ENCODE measurements around the gene COBLL1.

DNA sequence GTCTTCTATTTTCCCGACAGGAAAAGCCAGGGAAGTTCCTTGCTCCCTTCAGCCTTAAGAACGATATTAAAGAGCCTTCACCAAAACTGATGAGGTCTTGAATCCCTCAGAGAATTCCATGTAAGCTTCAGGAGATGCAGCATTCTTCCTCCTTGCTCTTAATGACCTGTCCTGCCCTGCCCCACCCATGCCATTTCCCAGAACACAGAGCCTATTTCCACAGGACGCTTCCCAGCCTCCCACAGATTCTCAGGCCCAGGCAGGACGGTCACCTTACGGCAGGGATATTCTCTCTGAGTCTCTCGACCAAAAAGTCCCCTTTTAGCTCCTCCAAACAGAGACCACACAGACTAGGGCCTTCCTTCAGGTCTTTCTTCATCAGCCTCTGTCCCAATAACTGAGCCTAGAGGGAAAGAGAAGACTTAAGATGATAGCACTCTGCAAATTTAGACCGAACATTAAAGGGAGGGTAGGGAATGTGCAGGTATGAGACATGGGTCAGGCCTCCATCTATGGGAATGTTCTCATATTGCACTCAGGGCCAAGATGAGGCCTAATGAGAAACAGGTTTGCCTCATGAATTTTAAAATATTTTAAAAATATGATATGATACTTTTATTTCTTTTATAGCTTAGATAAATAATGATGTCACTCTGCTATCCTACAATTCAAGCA, 62.1 kb downstream of the COBLL1 start:
- TF ChIP-seq JUND (IDR thresholded peaks at IDR 0.05) (no peak), RAD21 (IDR thresholded peaks at IDR 0.05) (no peak), HNF4A (conservative IDR thresholded peaks at IDR 0.05) (no peak), ATF3 (IDR thresholded peaks at IDR 0.05) (no peak), EGR1 (IDR thresholded peaks at IDR 0.05; ENCODE audit: low read depth in 2 of 2) (no peak)
- TF ChIP-seq, protein P1, sequence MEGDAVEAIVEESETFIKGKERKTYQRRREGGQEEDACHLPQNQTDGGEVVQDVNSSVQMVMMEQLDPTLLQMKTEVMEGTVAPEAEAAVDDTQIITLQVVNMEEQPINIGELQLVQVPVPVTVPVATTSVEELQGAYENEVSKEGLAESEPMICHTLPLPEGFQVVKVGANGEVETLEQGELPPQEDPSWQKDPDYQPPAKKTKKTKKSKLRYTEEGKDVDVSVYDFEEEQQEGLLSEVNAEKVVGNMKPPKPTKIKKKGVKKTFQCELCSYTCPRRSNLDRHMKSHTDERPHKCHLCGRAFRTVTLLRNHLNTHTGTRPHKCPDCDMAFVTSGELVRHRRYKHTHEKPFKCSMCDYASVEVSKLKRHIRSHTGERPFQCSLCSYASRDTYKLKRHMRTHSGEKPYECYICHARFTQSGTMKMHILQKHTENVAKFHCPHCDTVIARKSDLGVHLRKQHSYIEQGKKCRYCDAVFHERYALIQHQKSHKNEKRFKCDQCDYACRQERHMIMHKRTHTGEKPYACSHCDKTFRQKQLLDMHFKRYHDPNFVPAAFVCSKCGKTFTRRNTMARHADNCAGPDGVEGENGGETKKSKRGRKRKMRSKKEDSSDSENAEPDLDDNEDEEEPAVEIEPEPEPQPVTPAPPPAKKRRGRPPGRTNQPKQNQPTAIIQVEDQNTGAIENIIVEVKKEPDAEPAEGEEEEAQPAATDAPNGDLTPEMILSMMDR (IDR thresholded peaks at IDR 0.05; ENCODE audit: low read depth, low read length, missing input control), result no peak
- TF ChIP-seq, protein P2, sequence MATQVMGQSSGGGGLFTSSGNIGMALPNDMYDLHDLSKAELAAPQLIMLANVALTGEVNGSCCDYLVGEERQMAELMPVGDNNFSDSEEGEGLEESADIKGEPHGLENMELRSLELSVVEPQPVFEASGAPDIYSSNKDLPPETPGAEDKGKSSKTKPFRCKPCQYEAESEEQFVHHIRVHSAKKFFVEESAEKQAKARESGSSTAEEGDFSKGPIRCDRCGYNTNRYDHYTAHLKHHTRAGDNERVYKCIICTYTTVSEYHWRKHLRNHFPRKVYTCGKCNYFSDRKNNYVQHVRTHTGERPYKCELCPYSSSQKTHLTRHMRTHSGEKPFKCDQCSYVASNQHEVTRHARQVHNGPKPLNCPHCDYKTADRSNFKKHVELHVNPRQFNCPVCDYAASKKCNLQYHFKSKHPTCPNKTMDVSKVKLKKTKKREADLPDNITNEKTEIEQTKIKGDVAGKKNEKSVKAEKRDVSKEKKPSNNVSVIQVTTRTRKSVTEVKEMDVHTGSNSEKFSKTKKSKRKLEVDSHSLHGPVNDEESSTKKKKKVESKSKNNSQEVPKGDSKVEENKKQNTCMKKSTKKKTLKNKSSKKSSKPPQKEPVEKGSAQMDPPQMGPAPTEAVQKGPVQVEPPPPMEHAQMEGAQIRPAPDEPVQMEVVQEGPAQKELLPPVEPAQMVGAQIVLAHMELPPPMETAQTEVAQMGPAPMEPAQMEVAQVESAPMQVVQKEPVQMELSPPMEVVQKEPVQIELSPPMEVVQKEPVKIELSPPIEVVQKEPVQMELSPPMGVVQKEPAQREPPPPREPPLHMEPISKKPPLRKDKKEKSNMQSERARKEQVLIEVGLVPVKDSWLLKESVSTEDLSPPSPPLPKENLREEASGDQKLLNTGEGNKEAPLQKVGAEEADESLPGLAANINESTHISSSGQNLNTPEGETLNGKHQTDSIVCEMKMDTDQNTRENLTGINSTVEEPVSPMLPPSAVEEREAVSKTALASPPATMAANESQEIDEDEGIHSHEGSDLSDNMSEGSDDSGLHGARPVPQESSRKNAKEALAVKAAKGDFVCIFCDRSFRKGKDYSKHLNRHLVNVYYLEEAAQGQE (IDR thresholded peaks at IDR 0.05), result no peak
